Keratinocyte (primary cell): ENCODE measurements around the gene PHF14. TPM values are rescaled to one million over a fixed set of nuclear protein-coding genes. Genes with fewer than 3 reads are reported as not detected.

Source experiments
- DNase-seq: peaks from one replicate; pipeline ENCODE4 v3.0.0-alpha.2; 2011; ENCODE audit warnings: low read depth, missing footprints, low spot score
- FAIRE-seq: peaks from 2 replicates; lab custom pipeline; 2011; peaks lifted over from hg19 to GRCh38; lab: Jason Lieb, UNC
- H2AFZ ChIP-seq: 2 replicates; pipeline ENCODE4 v1.6.0; 2012; ENCODE audit warnings: low read length, control low read depth, inconsistent platforms; ENCODE audit not compliant: control insufficient read depth
- H3K27ac ChIP-seq: 2 replicates; pipeline ENCODE4 v1.5.1; 2011; ENCODE audit warnings: low read length; ENCODE audit not compliant: control insufficient read depth, insufficient read depth
- H3K27me3 ChIP-seq: 3 replicates; pipeline ENCODE4 v1.6.0; 2011; ENCODE audit warnings: low read length; ENCODE audit not compliant: control insufficient read depth, insufficient read depth; ENCODE audit errors: extremely low read depth
- H3K36me3 ChIP-seq, 2 experiments: 2 replicates in 1 of 2; 3 replicates in 1 of 2; pipeline ENCODE4 v1.5.1; 2011; ENCODE audit warnings: low read length in 2 of 2, mild to moderate bottlenecking in 1 of 2; ENCODE audit not compliant: control insufficient read depth in 2 of 2, insufficient read depth in 2 of 2; ENCODE audit errors: extremely low read depth in 1 of 2
- H3K4me1 ChIP-seq: 3 replicates; pipeline ENCODE4 v1.5.1; 2011; ENCODE audit warnings: low read length; ENCODE audit not compliant: control insufficient read depth, insufficient read depth; ENCODE audit errors: extremely low read depth
- H3K4me2 ChIP-seq: 3 replicates; pipeline ENCODE4 v1.6.0; 2011; ENCODE audit warnings: low read depth, low read length; ENCODE audit not compliant: control insufficient read depth, insufficient read depth; ENCODE audit errors: extremely low read depth
- H3K4me3 ChIP-seq, 3 experiments: fragments of 200-600 bp in 1 of 3; sonication (generic) in 1 of 3; 2 replicates in 2 of 3; 3 replicates in 1 of 3; pipeline ENCODE4 v1.5.1; 2011 to 2016; ENCODE audit warnings: low read length in 3 of 3, mild to moderate bottlenecking in 3 of 3, control low read depth in 2 of 3, inconsistent platforms in 1 of 3, low read depth in 1 of 3, mixed read lengths in 1 of 3, mixed run types in 1 of 3, moderate library complexity in 1 of 3; ENCODE audit not compliant: control insufficient read depth in 2 of 3, insufficient read depth in 2 of 3; ENCODE audit errors: extremely low read depth in 1 of 3
- H3K79me2 ChIP-seq: 2 replicates; pipeline ENCODE4 v1.6.0; 2012; ENCODE audit warnings: low read length; ENCODE audit not compliant: control insufficient read depth, insufficient read depth
- H3K9ac ChIP-seq: 3 replicates; pipeline ENCODE4 v1.6.0; 2011; ENCODE audit warnings: low read length; ENCODE audit not compliant: control insufficient read depth, insufficient read depth; ENCODE audit errors: extremely low read depth
- H3K9me1 ChIP-seq: 3 replicates; pipeline ENCODE4 v1.6.0; 2011; ENCODE audit warnings: low read length; ENCODE audit not compliant: control insufficient read depth, insufficient read depth; ENCODE audit errors: extremely low read depth
- H3K9me3 ChIP-seq: 2 replicates; pipeline ENCODE4 v1.5.1; 2012; ENCODE audit warnings: low read depth, low read length; ENCODE audit not compliant: control insufficient read depth
- H4K20me1 ChIP-seq: 3 replicates; pipeline ENCODE4 v1.6.0; 2011; ENCODE audit warnings: low read length; ENCODE audit not compliant: control insufficient read depth, insufficient read depth; ENCODE audit errors: extremely low read depth
- EZH2 ChIP-seq: IDR thresholded peaks from one replicate; pipeline ENCODE4 v1.6.1; 2012; ENCODE audit warnings: inconsistent platforms, mild to moderate bottlenecking, low read length, moderate library complexity
- dilution Hi-C: fragments of 300-500 bp; cut with MboI; formaldehyde crosslinking; loops from one replicate; pipeline ENCODE4 v1.7.0; 2020; ENCODE audit warnings: low sequenced_read_pairs; ENCODE audit not compliant: extremely low pct_ligation_motif_present
- polyA plus RNA-seq, 5 experiments: library from polyadenylated mRNA; depleted of rRNA in 3 of 5; stranded (reverse) in 3 of 5; stranded (forward) in 1 of 5; unstranded in 1 of 5; fragments of >200 nt; gene quantifications; 1 replicate in 1 of 5; 2 replicates in 3 of 5; 3 replicates in 1 of 5; pipeline versions ENCODE4 v1.2.1 to v1.2.3, GENCODE V29; 2011 to 2012; ENCODE audit warnings: missing spikeins in 2 of 5, low read depth in 1 of 5, low replicate concordance in 1 of 5
- TF ChIP-seq, protein P1 (sequence below), 3 experiments: IDR thresholded peaks in 1 of 3; conservative IDR thresholded peaks in 1 of 3; optimal IDR thresholded peaks in 1 of 3; 2 replicates in 2 of 3; 3 replicates in 1 of 3; pipeline versions ENCODE3 to v1.5.1; 2011; ENCODE audit warnings: low read length in 3 of 3, mild to moderate bottlenecking in 3 of 3, moderate library complexity in 2 of 3, control low read depth in 1 of 3, inconsistent platforms in 1 of 3; ENCODE audit not compliant: insufficient read depth in 2 of 3; ENCODE audit errors: extremely low read depth in 1 of 3

PHF14 gene
- polyA plus RNA-seq, 1 donor (not counting 4 experiments of a cell fraction or from before 2014, with no cell fraction given) = 16.9 TPM

DNA sequence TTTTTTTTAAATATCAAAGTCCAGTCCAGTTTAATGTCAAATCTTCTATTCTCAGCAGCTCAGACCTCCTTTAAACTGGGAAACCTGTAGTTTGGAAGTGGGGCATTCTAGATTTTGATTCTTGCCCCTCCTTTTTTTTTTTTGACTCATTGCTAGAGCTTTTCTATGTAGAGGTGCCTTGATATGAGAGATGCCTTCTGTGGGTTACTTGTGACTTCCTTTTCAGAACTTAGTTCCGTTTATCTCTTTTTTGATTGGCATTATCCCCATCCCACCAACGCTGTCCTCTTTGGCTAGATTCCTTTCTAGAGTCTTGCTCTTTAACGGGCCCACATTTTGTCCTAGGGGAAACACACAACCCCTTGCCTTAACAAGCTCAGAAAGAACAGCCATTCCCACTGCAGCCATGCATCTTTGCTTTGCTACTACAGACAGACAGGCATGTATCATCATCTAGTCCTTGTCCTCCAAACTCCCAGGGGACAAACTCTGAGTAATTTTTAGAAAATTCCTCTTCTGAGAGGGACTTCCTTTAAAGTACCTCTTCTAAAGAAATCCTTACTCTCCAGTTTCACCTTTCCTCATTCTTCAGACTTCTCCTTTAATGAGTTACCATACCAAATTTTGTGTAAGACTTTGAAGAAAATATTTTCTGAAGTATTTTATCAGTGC lies 153.6 kb downstream of the PHF14 start:
- H3K79me2 ChIP-seq = no peaks in the 10 kb centered on the region
- dilution Hi-C loops = no loop called here
- H2AFZ ChIP-seq = no peak overlapping the region
- no peak for DNase-seq
- no peaks in the 10 kb centered on the region for H3K9me3 ChIP-seq
- no peaks in the 10 kb centered on the region for H3K9me1 ChIP-seq
- no peaks in the 10 kb centered on the region for H3K4me1 ChIP-seq
- H3K9ac ChIP-seq = no peak overlapping the region
- no peak for FAIRE-seq
- H3K27ac ChIP-seq = no peak overlapping the region
- H4K20me1 ChIP-seq = no peaks in the 10 kb centered on the region
- no peaks in the 10 kb centered on the region for H3K36me3 ChIP-seq
- no peaks in the 10 kb centered on the region for H3K27me3 ChIP-seq
- no peak overlapping the region for H3K4me2 ChIP-seq
- H3K4me3 ChIP-seq = no peak overlapping the region
- no peak for TF ChIP-seq EZH2
- TF ChIP-seq, protein P1, sequence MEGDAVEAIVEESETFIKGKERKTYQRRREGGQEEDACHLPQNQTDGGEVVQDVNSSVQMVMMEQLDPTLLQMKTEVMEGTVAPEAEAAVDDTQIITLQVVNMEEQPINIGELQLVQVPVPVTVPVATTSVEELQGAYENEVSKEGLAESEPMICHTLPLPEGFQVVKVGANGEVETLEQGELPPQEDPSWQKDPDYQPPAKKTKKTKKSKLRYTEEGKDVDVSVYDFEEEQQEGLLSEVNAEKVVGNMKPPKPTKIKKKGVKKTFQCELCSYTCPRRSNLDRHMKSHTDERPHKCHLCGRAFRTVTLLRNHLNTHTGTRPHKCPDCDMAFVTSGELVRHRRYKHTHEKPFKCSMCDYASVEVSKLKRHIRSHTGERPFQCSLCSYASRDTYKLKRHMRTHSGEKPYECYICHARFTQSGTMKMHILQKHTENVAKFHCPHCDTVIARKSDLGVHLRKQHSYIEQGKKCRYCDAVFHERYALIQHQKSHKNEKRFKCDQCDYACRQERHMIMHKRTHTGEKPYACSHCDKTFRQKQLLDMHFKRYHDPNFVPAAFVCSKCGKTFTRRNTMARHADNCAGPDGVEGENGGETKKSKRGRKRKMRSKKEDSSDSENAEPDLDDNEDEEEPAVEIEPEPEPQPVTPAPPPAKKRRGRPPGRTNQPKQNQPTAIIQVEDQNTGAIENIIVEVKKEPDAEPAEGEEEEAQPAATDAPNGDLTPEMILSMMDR (optimal IDR thresholded peaks at IDR 0.05 in 1 of 3, IDR thresholded peaks at IDR 0.05 in 1 of 3, conservative IDR thresholded peaks at IDR 0.05 in 1 of 3; ENCODE audit: extremely low read depth in 1 of 3, insufficient read depth in 2 of 3, low read length in 3 of 3) = no peak

DNA sequence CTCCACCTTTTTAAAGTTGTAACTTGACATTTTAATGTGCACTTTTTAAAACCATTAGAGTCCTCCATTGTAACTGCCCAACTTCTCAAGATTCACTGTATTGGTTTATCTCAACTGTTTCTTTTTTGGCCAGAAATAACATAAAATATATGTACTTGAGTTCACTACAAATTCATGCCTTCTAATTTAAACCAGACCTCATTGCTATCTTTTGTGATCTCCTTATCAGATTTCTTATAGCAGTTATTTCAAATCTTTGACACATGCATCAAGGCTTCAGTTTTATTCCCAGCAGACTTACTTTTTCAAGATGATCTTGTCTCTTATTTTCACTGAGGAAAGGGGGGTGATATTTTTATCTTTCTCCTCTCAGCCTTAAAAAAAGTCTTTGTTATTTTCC lies 154.3 kb downstream of the PHF14 start:
- Histone ChIP-seq H3K9me1 (no peaks in the 10 kb centered on the region), H3K4me2 (no peak overlapping the region), H3K27ac (no peak overlapping the region), H3K9me3 (no peaks in the 10 kb centered on the region), H3K36me3 (no peaks in the 10 kb centered on the region), H4K20me1 (no peaks in the 10 kb centered on the region), H3K79me2 (no peaks in the 10 kb centered on the region), H3K27me3 (no peaks in the 10 kb centered on the region), H2AFZ (no peak overlapping the region), H3K4me1 (no peaks in the 10 kb centered on the region), H3K4me3 (no peak overlapping the region), H3K9ac (no peak overlapping the region)
- TF ChIP-seq, protein P1 (optimal IDR thresholded peaks at IDR 0.05 in 1 of 3, IDR thresholded peaks at IDR 0.05 in 1 of 3, conservative IDR thresholded peaks at IDR 0.05 in 1 of 3; ENCODE audit: extremely low read depth in 1 of 3, insufficient read depth in 2 of 3, low read length in 3 of 3) = no peak
- TF ChIP-seq EZH2 = no peak
- no peak for FAIRE-seq
- no peak for DNase-seq
- dilution Hi-C loops = no loop called here
